ENCODE results near the gene FANCB.

DNA sequence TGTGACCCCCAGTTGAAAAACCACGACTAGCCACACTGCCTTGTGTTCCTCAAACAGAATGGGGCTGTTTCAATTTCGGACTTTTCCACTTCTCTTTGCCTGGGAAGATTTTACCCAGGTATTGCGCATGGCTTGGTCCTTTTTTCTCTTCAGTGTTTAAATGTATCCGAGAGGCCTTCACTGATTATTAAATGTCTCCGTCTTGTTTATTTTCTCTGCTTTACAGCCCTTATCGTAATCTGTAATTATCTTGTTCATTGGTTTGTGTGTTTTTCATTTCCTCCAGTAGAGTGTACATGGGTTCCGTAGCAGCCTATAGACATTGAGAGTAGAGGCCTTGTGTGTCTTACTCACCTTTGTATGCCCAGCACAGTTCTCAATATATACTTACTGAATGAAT is 2.8 kb upstream of the FANCB start:
- TF ChIP-seq, protein P1, sequence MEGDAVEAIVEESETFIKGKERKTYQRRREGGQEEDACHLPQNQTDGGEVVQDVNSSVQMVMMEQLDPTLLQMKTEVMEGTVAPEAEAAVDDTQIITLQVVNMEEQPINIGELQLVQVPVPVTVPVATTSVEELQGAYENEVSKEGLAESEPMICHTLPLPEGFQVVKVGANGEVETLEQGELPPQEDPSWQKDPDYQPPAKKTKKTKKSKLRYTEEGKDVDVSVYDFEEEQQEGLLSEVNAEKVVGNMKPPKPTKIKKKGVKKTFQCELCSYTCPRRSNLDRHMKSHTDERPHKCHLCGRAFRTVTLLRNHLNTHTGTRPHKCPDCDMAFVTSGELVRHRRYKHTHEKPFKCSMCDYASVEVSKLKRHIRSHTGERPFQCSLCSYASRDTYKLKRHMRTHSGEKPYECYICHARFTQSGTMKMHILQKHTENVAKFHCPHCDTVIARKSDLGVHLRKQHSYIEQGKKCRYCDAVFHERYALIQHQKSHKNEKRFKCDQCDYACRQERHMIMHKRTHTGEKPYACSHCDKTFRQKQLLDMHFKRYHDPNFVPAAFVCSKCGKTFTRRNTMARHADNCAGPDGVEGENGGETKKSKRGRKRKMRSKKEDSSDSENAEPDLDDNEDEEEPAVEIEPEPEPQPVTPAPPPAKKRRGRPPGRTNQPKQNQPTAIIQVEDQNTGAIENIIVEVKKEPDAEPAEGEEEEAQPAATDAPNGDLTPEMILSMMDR (IDR thresholded peaks at IDR 0.05 in 8 of 11, conservative IDR thresholded peaks at IDR 0.05 in 3 of 11) = no peak
- TF ChIP-seq POLR2A (IDR thresholded peaks at IDR 0.05) (no peak), POLR2AphosphoS5 (IDR thresholded peaks at IDR 0.05) (no peak)
